ENCODE measurements around the gene GNAS-AS1.

- TF ChIP-seq POLR2AphosphoS5 (IDR thresholded peaks at IDR 0.05; ENCODE audit: low read depth, low read length) (no peak), POLR2A (IDR thresholded peaks at IDR 0.05; ENCODE audit: low read depth, low read length) (no peak), TAF1 (IDR thresholded peaks at IDR 0.05; ENCODE audit: low read depth, low read length) (no peak), SPI1 (IDR thresholded peaks at IDR 0.05; ENCODE audit: low read depth, low read length) (no peak), POU2F2 (IDR thresholded peaks at IDR 0.05; ENCODE audit: low read depth, low read length) (no peak), PAX5 (IDR thresholded peaks at IDR 0.05; ENCODE audit: insufficient read depth, low read length, severe bottlenecking) (no peak)
These were observed 59.4 kb downstream of the GNAS-AS1 start for GRCh38 chr20:58791286-58791685.
